ENCODE measurements around the gene UACA. TPM values are rescaled to one million over a fixed set of nuclear protein-coding genes. Genes with fewer than 3 reads are reported as not detected.

The UACA gene
- total and polyA plus RNA-seq, 8 donors, result 4.9 to 135 (median 36.1) TPM

DNA sequence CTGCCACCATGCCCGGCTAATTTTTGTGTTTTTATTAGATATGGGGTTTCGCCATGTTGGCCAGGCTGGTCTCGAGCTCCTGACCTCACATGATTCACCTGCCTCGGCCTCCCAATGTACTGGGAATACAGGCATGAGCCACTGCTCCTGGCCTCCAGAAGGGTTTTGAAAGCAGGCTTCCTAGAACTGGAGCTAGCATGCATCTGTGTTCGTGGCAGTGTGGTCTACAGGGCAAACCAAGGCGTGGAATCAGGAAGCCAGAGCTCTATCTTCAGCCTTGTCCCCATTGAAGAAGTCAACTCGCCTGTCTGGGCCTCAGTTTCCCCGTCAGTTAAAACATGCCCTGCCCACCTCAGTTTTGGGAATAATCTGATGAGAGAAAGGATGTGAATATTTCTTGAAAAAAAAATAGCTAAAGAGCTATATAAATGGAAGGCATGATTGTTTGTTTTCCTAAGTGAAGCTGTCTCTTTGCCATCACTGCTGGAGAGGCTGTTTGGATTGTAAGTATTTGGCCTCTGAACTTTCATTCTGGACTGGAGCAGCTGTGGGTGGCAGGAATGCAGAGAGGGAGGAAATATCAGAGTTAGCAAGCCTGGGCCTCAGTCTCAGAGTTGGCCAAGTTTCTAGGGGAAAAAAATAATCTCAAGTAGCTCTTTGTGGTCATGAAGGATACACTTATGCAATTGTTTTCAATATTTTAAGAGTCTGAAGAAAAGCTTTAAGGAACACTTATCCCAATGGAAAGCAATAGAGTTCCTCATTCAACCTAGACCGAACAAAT, 36.5 kb upstream of the UACA start:
- no peaks in the 10 kb centered on the region for H3K36me3 ChIP-seq
- H3K9me3 ChIP-seq, result no peaks in the 10 kb centered on the region
- H3K27me3 ChIP-seq, result no peaks in the 10 kb centered on the region
- peaks cover 5 to 24% (median 17%) of the 10 kb centered on the region in 4 donors for H3K4me1 ChIP-seq
- peak in 2 of 3 donors; percentile 16 to 40 for TF ChIP-seq POLR2AphosphoS5 (IDR thresholded peaks at IDR 0.05)
- no peak for TF ChIP-seq EP300 (IDR thresholded peaks at IDR 0.05)
- TF ChIP-seq, protein P1, sequence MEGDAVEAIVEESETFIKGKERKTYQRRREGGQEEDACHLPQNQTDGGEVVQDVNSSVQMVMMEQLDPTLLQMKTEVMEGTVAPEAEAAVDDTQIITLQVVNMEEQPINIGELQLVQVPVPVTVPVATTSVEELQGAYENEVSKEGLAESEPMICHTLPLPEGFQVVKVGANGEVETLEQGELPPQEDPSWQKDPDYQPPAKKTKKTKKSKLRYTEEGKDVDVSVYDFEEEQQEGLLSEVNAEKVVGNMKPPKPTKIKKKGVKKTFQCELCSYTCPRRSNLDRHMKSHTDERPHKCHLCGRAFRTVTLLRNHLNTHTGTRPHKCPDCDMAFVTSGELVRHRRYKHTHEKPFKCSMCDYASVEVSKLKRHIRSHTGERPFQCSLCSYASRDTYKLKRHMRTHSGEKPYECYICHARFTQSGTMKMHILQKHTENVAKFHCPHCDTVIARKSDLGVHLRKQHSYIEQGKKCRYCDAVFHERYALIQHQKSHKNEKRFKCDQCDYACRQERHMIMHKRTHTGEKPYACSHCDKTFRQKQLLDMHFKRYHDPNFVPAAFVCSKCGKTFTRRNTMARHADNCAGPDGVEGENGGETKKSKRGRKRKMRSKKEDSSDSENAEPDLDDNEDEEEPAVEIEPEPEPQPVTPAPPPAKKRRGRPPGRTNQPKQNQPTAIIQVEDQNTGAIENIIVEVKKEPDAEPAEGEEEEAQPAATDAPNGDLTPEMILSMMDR (IDR thresholded peaks at IDR 0.05), result no peak
- intact Hi-C loops (cut with DNase I; ENCODE audit: low total_unique reads), result no loop called here
- peak; percentile 34 to 70 for DNase-seq
- peak overlapping the region; percentile 41 to 71 (median 68) for H3K27ac ChIP-seq
- WGBS, 5 donors, result 49 to 74% (median 59%) methylated on average over 9 of the region's 9 CpGs
- no peak overlapping the region for H3K4me3 ChIP-seq

DNA sequence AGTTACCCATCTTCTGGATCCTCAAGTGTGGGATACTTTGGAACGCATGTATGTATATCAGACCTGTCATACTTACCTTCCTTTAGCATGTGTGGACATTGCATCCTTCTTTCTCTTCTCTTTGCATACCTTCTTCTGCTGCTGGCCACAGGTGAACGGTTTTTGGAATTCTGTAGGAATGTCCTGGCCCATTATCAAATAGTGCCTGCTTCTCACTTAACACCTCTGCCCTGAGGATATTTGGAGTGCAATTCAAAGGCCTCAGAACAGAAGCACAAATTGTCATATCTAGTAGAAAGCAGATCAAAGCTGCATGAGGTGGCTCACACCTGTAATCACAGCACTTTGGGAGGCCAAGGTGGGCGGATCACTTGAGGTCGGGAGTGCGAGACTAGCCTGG, 34.1 kb upstream of the UACA start:
- H3K4me3 ChIP-seq, result no peak overlapping the region
- TF ChIP-seq, protein P1 (IDR thresholded peaks at IDR 0.05), result no peak
- TF ChIP-seq POLR2A (IDR thresholded peaks at IDR 0.05) (no peak), POLR2AphosphoS5 (IDR thresholded peaks at IDR 0.05) (no peak), EP300 (IDR thresholded peaks at IDR 0.05) (no peak)
- WGBS, 5 donors, result 96 to 98% (median 97%) methylated on average over 5 of the region's 5 CpGs
- no peak overlapping the region for H3K27ac ChIP-seq
- no peaks in the 10 kb centered on the region for H3K27me3 ChIP-seq
- no peak for DNase-seq
- intact Hi-C loops (cut with DNase I; ENCODE audit: low total_unique reads), result no loop called here
- H3K4me1 ChIP-seq, result peaks cover 5 to 24% (median 17%) of the 10 kb centered on the region in 4 donors
- H3K36me3 ChIP-seq, result no peaks in the 10 kb centered on the region
- no peaks in the 10 kb centered on the region for H3K9me3 ChIP-seq

DNA sequence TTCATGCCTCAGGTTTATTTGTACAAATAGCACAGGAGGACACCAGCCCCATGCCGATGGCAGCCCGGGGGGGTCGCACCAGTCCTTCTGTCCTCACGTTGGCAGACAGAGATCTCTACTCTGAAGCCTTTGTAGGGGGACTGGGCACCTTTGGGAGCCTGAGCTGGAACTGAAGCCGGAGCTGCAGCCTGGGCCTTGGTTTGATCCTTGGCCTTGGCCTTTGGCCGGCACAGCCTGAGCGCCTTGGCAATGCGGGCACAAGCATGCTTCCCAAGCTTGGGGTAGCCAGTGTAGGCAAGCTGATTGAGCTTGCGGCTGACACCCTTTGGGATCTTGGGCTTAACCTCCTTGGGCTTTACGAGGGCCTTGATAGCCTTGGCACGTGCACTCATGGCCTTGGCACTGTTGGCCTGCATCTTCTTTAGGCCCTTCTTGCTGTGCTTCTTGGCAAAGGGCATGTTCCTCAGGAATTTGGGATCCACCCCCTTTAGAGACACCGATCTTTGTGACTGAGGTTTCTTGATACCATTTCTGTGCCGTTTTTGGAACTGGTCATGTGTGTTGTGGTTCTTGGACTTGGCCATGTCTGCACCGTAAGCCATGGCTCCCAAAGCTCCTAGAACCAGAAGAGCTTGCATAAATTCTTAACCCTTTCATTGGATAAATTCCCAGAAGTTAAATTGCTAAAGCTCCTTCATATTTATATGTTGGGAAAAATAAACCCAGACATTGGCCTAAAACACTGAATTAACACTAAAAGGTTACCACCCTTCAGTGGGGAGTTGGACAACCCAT, 33.4 kb upstream of the UACA start:
- TF ChIP-seq, protein P1 (IDR thresholded peaks at IDR 0.05), result no peak
- TF ChIP-seq EP300 (IDR thresholded peaks at IDR 0.05) (no peak), POLR2A (IDR thresholded peaks at IDR 0.05) (no peak), POLR2AphosphoS5 (IDR thresholded peaks at IDR 0.05) (no peak)
- intact Hi-C loops (cut with DNase I; ENCODE audit: low total_unique reads), result no loop called here
- Histone ChIP-seq H3K9me3 (no peaks in the 10 kb centered on the region), H3K27ac (no peak overlapping the region), H3K27me3 (no peaks in the 10 kb centered on the region), H3K36me3 (no peaks in the 10 kb centered on the region), H3K4me3 (no peak overlapping the region), H3K4me1 (peaks cover 5 to 24% (median 17%) of the 10 kb centered on the region in 4 donors)
- 89 to 95% (median 93%) methylated on average over 14 of the region's 14 CpGs for WGBS, 5 donors
- DNase-seq, result no peak

DNA sequence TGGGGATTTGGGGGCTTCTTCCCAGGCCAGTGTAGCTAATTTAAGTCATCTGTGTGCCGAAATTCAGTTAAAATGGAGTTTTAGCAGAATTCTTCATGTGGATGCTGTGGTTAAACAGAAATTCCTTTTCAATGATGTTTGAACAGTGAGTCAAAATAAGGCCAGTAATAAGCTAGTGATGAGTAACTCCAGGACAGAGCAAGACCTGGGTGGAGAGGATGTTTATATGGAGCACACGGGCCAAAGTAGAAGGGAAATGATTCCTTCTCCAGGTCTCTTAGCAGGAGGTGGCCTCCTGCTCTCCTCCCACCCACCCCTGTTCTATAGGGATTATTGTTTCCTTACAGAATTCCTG, 31.9 kb upstream of the UACA start:
- TF ChIP-seq POLR2AphosphoS5 (IDR thresholded peaks at IDR 0.05) (no peak), EP300 (IDR thresholded peaks at IDR 0.05) (no peak), POLR2A (IDR thresholded peaks at IDR 0.05) (no peak)
- TF ChIP-seq, protein P1 (IDR thresholded peaks at IDR 0.05), result no peak
- peak in 1 of 2 donors; percentile 28 for DNase-seq
- intact Hi-C loops (cut with DNase I; ENCODE audit: low total_unique reads), result no loop called here
- H3K4me3 ChIP-seq, result no peak overlapping the region
- no peaks in the 10 kb centered on the region for H3K9me3 ChIP-seq
- peak overlapping the region in 4 of 5 donors; percentile 57 to 84 (median 70) for H3K27ac ChIP-seq
- 51 to 73% (median 64%) methylated on average over 2 of the region's 2 CpGs for WGBS, 5 donors
- peaks cover under 1 to 13% (median 9%) of the 10 kb centered on the region in 4 donors for H3K4me1 ChIP-seq
- no peaks in the 10 kb centered on the region for H3K27me3 ChIP-seq
- H3K36me3 ChIP-seq, result no peaks in the 10 kb centered on the region

Data from stomach (tissue), 9 donors.